ENCODE data around the gene BLNK.

The BLNK gene

GRCh38 chr10:96289218-96289910, 18.0 kb upstream of the BLNK start:
- Histone ChIP-seq H3K4me1 (ENCODE audit: control insufficient read depth in 1 of 2, insufficient read depth in 2 of 2, low read length in 2 of 2) (peaks cover 21 to 28% of the 10 kb centered on the region in 2 donors), H3K9ac (ENCODE audit: low read depth in 1 of 2, low read length in 2 of 2) (no peak overlapping the region), H3K27me3 (ENCODE audit: control insufficient read depth in 1 of 2, insufficient read depth in 2 of 2, low read length in 2 of 2) (no peaks in the 10 kb centered on the region), H3K36me3 (ENCODE audit: control insufficient read depth in 1 of 2, insufficient read depth in 2 of 2, low read length in 2 of 2) (no peaks in the 10 kb centered on the region), H3K9me3 (ENCODE audit: control insufficient read depth in 1 of 2, low read length in 2 of 2) (no peaks in the 10 kb centered on the region), H3K27ac (ENCODE audit: low read depth, low read length) (no peak overlapping the region), H3K4me3 (ENCODE audit: low read depth in 1 of 2, low read length in 2 of 2) (no peak overlapping the region)

GRCh38 chr10:96288151-96288621, 16.8 kb upstream of the BLNK start:
- Histone ChIP-seq H3K27ac (ENCODE audit: low read depth, low read length) (no peak overlapping the region), H3K27me3 (ENCODE audit: control insufficient read depth in 1 of 2, insufficient read depth in 2 of 2, low read length in 2 of 2) (no peaks in the 10 kb centered on the region), H3K4me3 (ENCODE audit: low read depth in 1 of 2, low read length in 2 of 2) (peak overlapping the region; percentile 57 to 62), H3K9me3 (ENCODE audit: control insufficient read depth in 1 of 2, low read length in 2 of 2) (no peaks in the 10 kb centered on the region), H3K9ac (ENCODE audit: low read depth in 1 of 2, low read length in 2 of 2) (peak overlapping the region; percentile 44 to 58), H3K4me1 (ENCODE audit: control insufficient read depth in 1 of 2, insufficient read depth in 2 of 2, low read length in 2 of 2) (peaks cover 18 to 28% of the 10 kb centered on the region in 2 donors), H3K36me3 (ENCODE audit: control insufficient read depth in 1 of 2, insufficient read depth in 2 of 2, low read length in 2 of 2) (no peaks in the 10 kb centered on the region)

- H3K9ac ChIP-seq (ENCODE audit: low read depth in 1 of 2, low read length in 2 of 2): peak overlapping the region in 1 of 2 donors; percentile 18
- H3K9me3 ChIP-seq (ENCODE audit: control insufficient read depth in 1 of 2, low read length in 2 of 2): no peaks in the 10 kb centered on the region
- H3K4me3 ChIP-seq (ENCODE audit: low read depth in 1 of 2, low read length in 2 of 2): peak overlapping the region; percentile 16 to 57
- peaks cover 18 to 28% of the 10 kb centered on the region in 2 donors for H3K4me1 ChIP-seq (ENCODE audit: control insufficient read depth in 1 of 2, insufficient read depth in 2 of 2, low read length in 2 of 2)
- peak overlapping the region; percentile 71 for H3K27ac ChIP-seq (ENCODE audit: low read depth, low read length)
- no peaks in the 10 kb centered on the region for H3K36me3 ChIP-seq (ENCODE audit: control insufficient read depth in 1 of 2, insufficient read depth in 2 of 2, low read length in 2 of 2)
- no peaks in the 10 kb centered on the region for H3K27me3 ChIP-seq (ENCODE audit: control insufficient read depth in 1 of 2, insufficient read depth in 2 of 2, low read length in 2 of 2)
Measured at GRCh38 chr10:96287392-96288105, 16.2 kb upstream of the BLNK start.

GRCh38 chr10:96285331-96285752, 14.0 kb upstream of the BLNK start:
- H3K4me1 ChIP-seq (ENCODE audit: control insufficient read depth in 1 of 2, insufficient read depth in 2 of 2, low read length in 2 of 2): peaks cover 18 to 24% of the 10 kb centered on the region in 2 donors
- H3K27ac ChIP-seq (ENCODE audit: low read depth, low read length): no peak overlapping the region
- no peak overlapping the region for H3K9ac ChIP-seq (ENCODE audit: low read depth in 1 of 2, low read length in 2 of 2)
- no peaks in the 10 kb centered on the region for H3K9me3 ChIP-seq (ENCODE audit: control insufficient read depth in 1 of 2, low read length in 2 of 2)
- no peaks in the 10 kb centered on the region for H3K36me3 ChIP-seq (ENCODE audit: control insufficient read depth in 1 of 2, insufficient read depth in 2 of 2, low read length in 2 of 2)
- no peaks in the 10 kb centered on the region for H3K27me3 ChIP-seq (ENCODE audit: control insufficient read depth in 1 of 2, insufficient read depth in 2 of 2, low read length in 2 of 2)
- no peak overlapping the region for H3K4me3 ChIP-seq (ENCODE audit: low read depth in 1 of 2, low read length in 2 of 2)

- Histone ChIP-seq H3K4me1 (ENCODE audit: control insufficient read depth in 1 of 2, insufficient read depth in 2 of 2, low read length in 2 of 2) (peaks cover 18 to 24% of the 10 kb centered on the region in 2 donors), H3K36me3 (ENCODE audit: control insufficient read depth in 1 of 2, insufficient read depth in 2 of 2, low read length in 2 of 2) (no peaks in the 10 kb centered on the region), H3K9me3 (ENCODE audit: control insufficient read depth in 1 of 2, low read length in 2 of 2) (no peaks in the 10 kb centered on the region), H3K27me3 (ENCODE audit: control insufficient read depth in 1 of 2, insufficient read depth in 2 of 2, low read length in 2 of 2) (no peaks in the 10 kb centered on the region), H3K27ac (ENCODE audit: low read depth, low read length) (no peak overlapping the region), H3K4me3 (ENCODE audit: low read depth in 1 of 2, low read length in 2 of 2) (no peak overlapping the region), H3K9ac (ENCODE audit: low read depth in 1 of 2, low read length in 2 of 2) (no peak overlapping the region)
Measured at GRCh38 chr10:96283756-96284155, 12.4 kb upstream of the BLNK start.

GRCh38 chr10:96283351-96283750, 12.0 kb upstream of the BLNK start:
- Histone ChIP-seq H3K4me1 (ENCODE audit: control insufficient read depth in 1 of 2, insufficient read depth in 2 of 2, low read length in 2 of 2) (peaks cover 17 to 23% of the 10 kb centered on the region in 2 donors), H3K9ac (ENCODE audit: low read depth in 1 of 2, low read length in 2 of 2) (no peak overlapping the region), H3K36me3 (ENCODE audit: control insufficient read depth in 1 of 2, insufficient read depth in 2 of 2, low read length in 2 of 2) (no peaks in the 10 kb centered on the region), H3K9me3 (ENCODE audit: control insufficient read depth in 1 of 2, low read length in 2 of 2) (no peaks in the 10 kb centered on the region), H3K4me3 (ENCODE audit: low read depth in 1 of 2, low read length in 2 of 2) (no peak overlapping the region), H3K27ac (ENCODE audit: low read depth, low read length) (no peak overlapping the region), H3K27me3 (ENCODE audit: control insufficient read depth in 1 of 2, insufficient read depth in 2 of 2, low read length in 2 of 2) (no peaks in the 10 kb centered on the region)

GRCh38 chr10:96281444-96282029, 10.2 kb upstream of the BLNK start:
- no peak overlapping the region for H3K27ac ChIP-seq (ENCODE audit: low read depth, low read length)
- H3K9ac ChIP-seq (ENCODE audit: low read depth in 1 of 2, low read length in 2 of 2): no peak overlapping the region
- H3K9me3 ChIP-seq (ENCODE audit: control insufficient read depth in 1 of 2, low read length in 2 of 2): no peaks in the 10 kb centered on the region
- H3K4me1 ChIP-seq (ENCODE audit: control insufficient read depth in 1 of 2, insufficient read depth in 2 of 2, low read length in 2 of 2): peaks cover 3 to 13% of the 10 kb centered on the region in 2 donors
- H3K27me3 ChIP-seq (ENCODE audit: control insufficient read depth in 1 of 2, insufficient read depth in 2 of 2, low read length in 2 of 2): no peaks in the 10 kb centered on the region
- H3K4me3 ChIP-seq (ENCODE audit: low read depth in 1 of 2, low read length in 2 of 2): no peak overlapping the region
- no peaks in the 10 kb centered on the region for H3K36me3 ChIP-seq (ENCODE audit: control insufficient read depth in 1 of 2, insufficient read depth in 2 of 2, low read length in 2 of 2)

GRCh38 chr10:96280859-96281258, 9.5 kb upstream of the BLNK start:
- Histone ChIP-seq H3K9me3 (ENCODE audit: control insufficient read depth in 1 of 2, low read length in 2 of 2) (no peaks in the 10 kb centered on the region), H3K4me3 (ENCODE audit: low read depth in 1 of 2, low read length in 2 of 2) (no peak overlapping the region), H3K27me3 (ENCODE audit: control insufficient read depth in 1 of 2, insufficient read depth in 2 of 2, low read length in 2 of 2) (no peaks in the 10 kb centered on the region), H3K4me1 (ENCODE audit: control insufficient read depth in 1 of 2, insufficient read depth in 2 of 2, low read length in 2 of 2) (peaks cover 8 to 17% of the 10 kb centered on the region in 2 donors), H3K9ac (ENCODE audit: low read depth in 1 of 2, low read length in 2 of 2) (no peak overlapping the region), H3K36me3 (ENCODE audit: control insufficient read depth in 1 of 2, insufficient read depth in 2 of 2, low read length in 2 of 2) (no peaks in the 10 kb centered on the region), H3K27ac (ENCODE audit: low read depth, low read length) (no peak overlapping the region)

- no peak overlapping the region for H3K27ac ChIP-seq (ENCODE audit: low read depth, low read length)
- no peaks in the 10 kb centered on the region for H3K9me3 ChIP-seq (ENCODE audit: control insufficient read depth in 1 of 2, low read length in 2 of 2)
Measured at GRCh38 chr10:96279191-96279641, 7.8 kb upstream of the BLNK start.

GRCh38 chr10:96276831-96277230, 5.5 kb upstream of the BLNK start:
- H3K9me3 ChIP-seq (ENCODE audit: control insufficient read depth in 1 of 2, low read length in 2 of 2): no peaks in the 10 kb centered on the region
- H3K27ac ChIP-seq (ENCODE audit: low read depth, low read length): no peak overlapping the region
- H3K4me3 ChIP-seq (ENCODE audit: low read depth in 1 of 2, low read length in 2 of 2): no peak overlapping the region
- no peaks in the 10 kb centered on the region for H3K27me3 ChIP-seq (ENCODE audit: control insufficient read depth in 1 of 2, insufficient read depth in 2 of 2, low read length in 2 of 2)
- H3K36me3 ChIP-seq (ENCODE audit: control insufficient read depth in 1 of 2, insufficient read depth in 2 of 2, low read length in 2 of 2): no peaks in the 10 kb centered on the region
- H3K9ac ChIP-seq (ENCODE audit: low read depth in 1 of 2, low read length in 2 of 2): no peak overlapping the region
- H3K4me1 ChIP-seq (ENCODE audit: control insufficient read depth in 1 of 2, insufficient read depth in 2 of 2, low read length in 2 of 2): peaks cover 26 to 30% of the 10 kb centered on the region in 2 donors

More at GRCh38 chr10:96279191-96279641, 7.8 kb upstream of the BLNK start:
- Histone ChIP-seq H3K4me3 (ENCODE audit: low read depth in 1 of 2, low read length in 2 of 2) (no peak overlapping the region), H3K4me1 (ENCODE audit: control insufficient read depth in 1 of 2, insufficient read depth in 2 of 2, low read length in 2 of 2) (peaks cover 12 to 14% of the 10 kb centered on the region in 2 donors), H3K36me3 (ENCODE audit: control insufficient read depth in 1 of 2, insufficient read depth in 2 of 2, low read length in 2 of 2) (no peaks in the 10 kb centered on the region), H3K9ac (ENCODE audit: low read depth in 1 of 2, low read length in 2 of 2) (no peak overlapping the region), H3K27me3 (ENCODE audit: control insufficient read depth in 1 of 2, insufficient read depth in 2 of 2, low read length in 2 of 2) (no peaks in the 10 kb centered on the region)
